HG02642 (cell line): ENCODE results near the gene HDX.
"Not testable (repeated sequence)": the region's sequence is repeated elsewhere in the genome, so short reads cannot be mapped to it uniquely, and the experiment has no call there.

Experiments
- ATAC-seq: cut with Tn5 transposase; IDR thresholded peaks from one replicate; pipeline ENCODE4 v1.9.1; 2021; ENCODE audit warnings: mild to moderate bottlenecking; ENCODE audit not compliant: unreplicated experiment, poor library complexity

HDX gene

GRCh38 chrX:84339507-84340364, 162.5 kb downstream of the HDX start:
- peak; percentile 71 for ATAC-seq

GRCh38 chrX:84336646-84337045, 165.6 kb downstream of the HDX start:
- ATAC-seq: no peak

GRCh38 chrX:84335121-84335520, 167.1 kb downstream of the HDX start:
- no peak for ATAC-seq

GRCh38 chrX:84322083-84322827, 180.0 kb downstream of the HDX start:
- no peak for ATAC-seq

- no peak for ATAC-seq
Measured at GRCh38 chrX:84320614-84321013, 181.6 kb downstream of the HDX start.

- ATAC-seq: no peak
Measured at GRCh38 chrX:84320023-84320422, 182.2 kb downstream of the HDX start.

- ATAC-seq: no peak
Measured at GRCh38 chrX:84318661-84319060, 183.6 kb downstream of the HDX start.

GRCh38 chrX:84315946-84316345, 186.3 kb downstream of the HDX start:
- not testable (repeated sequence) for ATAC-seq
